Measurements from ENCODE around the gene ABLIM1. TPM values are rescaled to one million over a fixed set of nuclear protein-coding genes. Genes with fewer than 3 reads are reported as not detected.

The ABLIM1 gene
- total and polyA plus RNA-seq, 10 donors, result 11.0 to 59.4 (median 38.7) TPM

DNA sequence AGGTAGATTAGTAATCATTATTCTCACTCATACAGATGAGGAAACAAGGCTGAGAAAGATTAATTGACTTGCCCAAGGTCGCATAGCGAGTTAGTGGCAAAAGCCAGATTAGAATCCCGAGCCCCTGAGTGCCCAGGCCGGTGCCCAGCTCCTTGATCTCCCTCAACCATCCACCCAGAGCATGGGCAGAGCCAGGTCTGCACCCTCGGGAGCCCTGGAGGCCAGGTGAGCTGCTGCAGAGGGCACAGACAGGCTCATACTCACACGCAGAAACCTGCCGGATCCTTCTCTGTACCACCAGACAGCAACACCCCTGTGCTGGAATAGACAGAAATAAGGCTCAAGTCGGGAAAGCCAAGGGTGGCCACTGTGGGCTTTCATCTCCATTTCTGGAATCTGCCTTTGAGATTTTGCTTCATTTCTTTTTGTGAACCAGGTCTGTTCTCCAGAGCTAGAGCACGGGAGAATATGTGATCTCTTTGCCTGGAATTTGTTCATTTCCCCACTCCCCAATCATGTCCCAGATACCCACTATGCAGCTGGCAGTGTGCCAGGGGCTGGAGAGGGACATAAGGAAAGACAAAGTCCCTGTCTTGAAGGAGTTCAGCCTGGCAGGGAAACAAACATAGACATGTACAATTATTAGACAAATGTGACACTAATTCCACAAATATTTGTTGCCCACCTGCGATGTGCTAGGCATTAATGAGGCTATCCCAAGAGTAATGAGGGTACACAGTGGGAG lies 259.3 kb downstream of the ABLIM1 start:
- WGBS, 5 donors, result 58 to 80% (median 70%) methylated on average over 8 to 10 of the region's 10 CpGs
- intact Hi-C loops (cut with DNase I; ENCODE audit: low total_unique reads), result no loop called here
- no peak for DNase-seq
- Histone ChIP-seq H3K27ac (peak overlapping the region; percentile 27 to 95 (median 68)), H3K27me3 (replicated peaks in 1 of 7) (peaks cover 0 to 85% (median 11%) of the 10 kb centered on the region in 7 donors), H3K4me1 (peaks cover 12 to 97% (median 62%) of the 10 kb centered on the region in 6 donors), H3K4me3 (peak overlapping the region in 4 of 8 donors; percentile 2 to 76 (median 38)), H3K9me3 (no peaks in the 10 kb centered on the region), H3K36me3 (peaks cover 0 to 2% (median 0%) of the 10 kb centered on the region in 6 donors)
- TF ChIP-seq POLR2A (IDR thresholded peaks at IDR 0.05), result no peak
- peak in 2 of 3 donors; percentile 28 to 44 for TF ChIP-seq POLR2AphosphoS5 (IDR thresholded peaks at IDR 0.05)
- TF ChIP-seq, protein P1, sequence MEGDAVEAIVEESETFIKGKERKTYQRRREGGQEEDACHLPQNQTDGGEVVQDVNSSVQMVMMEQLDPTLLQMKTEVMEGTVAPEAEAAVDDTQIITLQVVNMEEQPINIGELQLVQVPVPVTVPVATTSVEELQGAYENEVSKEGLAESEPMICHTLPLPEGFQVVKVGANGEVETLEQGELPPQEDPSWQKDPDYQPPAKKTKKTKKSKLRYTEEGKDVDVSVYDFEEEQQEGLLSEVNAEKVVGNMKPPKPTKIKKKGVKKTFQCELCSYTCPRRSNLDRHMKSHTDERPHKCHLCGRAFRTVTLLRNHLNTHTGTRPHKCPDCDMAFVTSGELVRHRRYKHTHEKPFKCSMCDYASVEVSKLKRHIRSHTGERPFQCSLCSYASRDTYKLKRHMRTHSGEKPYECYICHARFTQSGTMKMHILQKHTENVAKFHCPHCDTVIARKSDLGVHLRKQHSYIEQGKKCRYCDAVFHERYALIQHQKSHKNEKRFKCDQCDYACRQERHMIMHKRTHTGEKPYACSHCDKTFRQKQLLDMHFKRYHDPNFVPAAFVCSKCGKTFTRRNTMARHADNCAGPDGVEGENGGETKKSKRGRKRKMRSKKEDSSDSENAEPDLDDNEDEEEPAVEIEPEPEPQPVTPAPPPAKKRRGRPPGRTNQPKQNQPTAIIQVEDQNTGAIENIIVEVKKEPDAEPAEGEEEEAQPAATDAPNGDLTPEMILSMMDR (IDR thresholded peaks at IDR 0.05 in 8 of 11, conservative IDR thresholded peaks at IDR 0.05 in 3 of 11), result no peak

DNA sequence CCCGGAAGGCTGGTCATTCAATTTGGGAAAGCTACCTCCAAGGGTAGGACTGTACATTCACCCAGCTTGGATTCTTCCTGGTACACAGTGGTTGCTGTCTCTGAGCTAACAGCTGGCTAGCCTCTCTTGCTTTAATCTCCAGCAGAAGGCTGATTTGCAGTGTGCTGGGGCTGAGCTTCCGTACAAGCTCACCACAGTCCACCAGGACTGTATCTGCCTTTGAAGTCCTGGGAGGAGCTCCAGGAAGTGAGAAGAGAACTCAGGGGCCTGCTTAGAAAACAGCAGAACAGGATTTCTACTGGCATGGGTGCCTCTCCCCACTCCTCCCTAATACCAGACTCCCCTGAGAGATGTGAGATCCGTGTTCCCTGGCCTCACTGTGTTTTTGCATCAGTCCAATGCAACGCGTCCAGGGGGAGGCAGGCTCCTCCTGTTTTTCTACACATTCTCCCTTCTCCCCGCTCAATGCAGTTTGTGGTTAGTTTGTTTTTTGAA lies 260.4 kb downstream of the ABLIM1 start:
- H3K27me3 ChIP-seq (replicated peaks in 1 of 7), result peaks cover 0 to 79% (median 3%) of the 10 kb centered on the region in 7 donors
- H3K36me3 ChIP-seq, result peaks cover 0 to 5% (median 0%) of the 10 kb centered on the region in 6 donors
- TF ChIP-seq POLR2AphosphoS5 (IDR thresholded peaks at IDR 0.05), result peak in 1 of 3 donors; percentile 22
- TF ChIP-seq, protein P1 (IDR thresholded peaks at IDR 0.05 in 8 of 11, conservative IDR thresholded peaks at IDR 0.05 in 3 of 11), result no peak
- no peak for TF ChIP-seq POLR2A (IDR thresholded peaks at IDR 0.05)
- 43 to 54% (median 45%) methylated on average over 5 to 6 of the region's 6 CpGs for WGBS, 5 donors
- no peak for DNase-seq
- intact Hi-C loops (cut with DNase I; ENCODE audit: low total_unique reads), result no loop called here
- peaks cover 10 to 97% (median 67%) of the 10 kb centered on the region in 6 donors for H3K4me1 ChIP-seq
- peak overlapping the region; percentile 27 to 95 (median 68) for H3K27ac ChIP-seq
- H3K4me3 ChIP-seq, result peak overlapping the region in 4 of 8 donors; percentile 5 to 76 (median 46)
- no peaks in the 10 kb centered on the region for H3K9me3 ChIP-seq

DNA sequence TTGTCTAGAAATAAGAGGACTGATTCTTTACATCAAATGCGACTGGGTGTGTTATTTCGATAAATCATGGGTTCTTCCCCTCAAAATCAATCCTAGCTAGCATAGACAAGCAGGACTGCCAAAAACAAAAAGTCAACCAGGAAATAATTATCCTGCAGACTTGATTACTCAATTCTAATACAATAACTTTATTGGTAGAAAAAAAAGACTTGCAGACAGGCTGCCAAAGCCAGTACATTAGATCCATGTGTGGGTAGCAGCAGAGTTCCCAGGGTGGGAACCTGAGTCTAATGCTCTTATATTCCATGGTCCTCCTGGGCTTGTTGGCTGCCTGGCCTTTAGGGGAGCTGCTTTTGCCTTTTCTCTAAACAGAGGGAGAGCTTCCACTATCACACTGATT lies 261.6 kb downstream of the ABLIM1 start:
- H3K36me3 ChIP-seq, result peaks cover 0 to 5% (median 0%) of the 10 kb centered on the region in 6 donors
- intact Hi-C loops (cut with DNase I; ENCODE audit: low total_unique reads), result no loop called here
- WGBS, 5 donors, result 76 to 94% (median 88%) methylated on average over 2 of the region's 2 CpGs
- TF ChIP-seq, protein P1 (IDR thresholded peaks at IDR 0.05 in 8 of 11, conservative IDR thresholded peaks at IDR 0.05 in 3 of 11), result no peak
- no peak for TF ChIP-seq POLR2AphosphoS5 (IDR thresholded peaks at IDR 0.05)
- no peak for TF ChIP-seq POLR2A (IDR thresholded peaks at IDR 0.05)
- peaks cover 10 to 99% (median 73%) of the 10 kb centered on the region in 6 donors for H3K4me1 ChIP-seq
- peaks cover 0 to 71% (median 0%) of the 10 kb centered on the region in 7 donors for H3K27me3 ChIP-seq (replicated peaks in 1 of 7)
- no peak overlapping the region for H3K4me3 ChIP-seq
- no peak for DNase-seq
- H3K27ac ChIP-seq, result peak overlapping the region in 6 of 8 donors; percentile 30 to 95 (median 88)
- no peaks in the 10 kb centered on the region for H3K9me3 ChIP-seq
